ENCODE measurements around the gene NOXRED1. TPM values are rescaled to one million over a fixed set of nuclear protein-coding genes. Genes with fewer than 3 reads are reported as not detected.

Gene NOXRED1
- total and polyA plus RNA-seq, 2 experiments from 2014 or later: 0.24 TPM; not detected in 1

- TF ChIP-seq ETS1 (IDR thresholded peaks at IDR 0.05) (no peak), JUNB (IDR thresholded peaks at IDR 0.05; ENCODE audit: unreplicated experiment) (no peak), REST (IDR thresholded peaks at IDR 0.05; ENCODE audit: unreplicated experiment) (no peak)
Measured at GRCh38 chr14:77346495-77346894, 76.8 kb downstream of the NOXRED1 start (continued).

- Histone ChIP-seq H3K4me2 (0 out of 2 replicates have a peak overlapping the region, but pooled peaks have one; percentile 40), H3K4me3 (no peak overlapping the region), H3K4me1 (ENCODE audit: insufficient read depth) (peaks cover 20% of the 10 kb centered on the region), H3K36me3 (ENCODE audit: insufficient read depth) (no peaks in the 10 kb centered on the region), H3K27me3 (ENCODE audit: insufficient read depth) (no peaks in the 10 kb centered on the region), H3K79me2 (replicated peaks; ENCODE audit: insufficient read depth) (no peaks in the 10 kb centered on the region), H3K27ac (ENCODE audit: low read depth) (no peak overlapping the region), H3K9me2 (ENCODE audit: insufficient read depth) (peaks cover 4% of the 10 kb centered on the region; the same call in 1 of the 2 replicates), H2AFZ (no peak overlapping the region), H4K20me1 (replicated peaks; ENCODE audit: insufficient read depth) (no peaks in the 10 kb centered on the region), H3F3A (replicated peaks; ENCODE audit: low read depth) (no peaks in the 10 kb centered on the region)
- TF ChIP-seq EZH2phosphoT487 (IDR thresholded peaks at IDR 0.05; ENCODE audit: unreplicated experiment): no peak
- TF ChIP-seq NANOG (IDR thresholded peaks at IDR 0.05; ENCODE audit: borderline replicate concordance): no peak
- TF ChIP-seq EZH2 (IDR thresholded peaks at IDR 0.05; ENCODE audit: low read depth, unreplicated experiment): no peak
- TF ChIP-seq ZNF462 (CRISPR knock-in tag; IDR thresholded peaks at IDR 0.05): no peak
- TF ChIP-seq CREB1 (CRISPR knock-in tag; IDR thresholded peaks at IDR 0.05; ENCODE audit: low read depth): no peak
- TF ChIP-seq ZNF331 (CRISPR knock-in tag; IDR thresholded peaks at IDR 0.05; ENCODE audit: low read depth): no peak
- TF ChIP-seq JUNB (IDR thresholded peaks at IDR 0.05; ENCODE audit: unreplicated experiment): no peak
- TF ChIP-seq STAT1 (IDR thresholded peaks at IDR 0.05; ENCODE audit: unreplicated experiment): no peak
- Mint-ChIP-seq H3K4me1 (peaks cover 37% of the 10 kb centered on the region), H3K36me3 (ENCODE audit: low read depth) (peaks cover 16% of the 10 kb centered on the region), H3K9me3 (no peaks in the 10 kb centered on the region; the same call in 2 of the 3 replicates), H3K27me3 (ENCODE audit: insufficient read depth, low read depth, poor library complexity) (no peaks in the 10 kb centered on the region), H3K27ac (peak overlapping the region; percentile 33), H3K4me3 (no peak overlapping the region)
- no peak; the same call in 2 of the 3 replicates for ATAC-seq
- DNase-seq (ENCODE audit: low spot score): no peak
Measured at GRCh38 chr14:77344377-77344996, 78.8 kb downstream of the NOXRED1 start.
